CD14-positive monocyte (primary cell): ENCODE data around the gene HSPG2. TPM values are rescaled to one million over a fixed set of nuclear protein-coding genes. Genes with fewer than 3 reads are reported as not detected.

ENCODE experiments used
- DNase-seq, 3 donors: peaks; one replicate each; pipeline ENCODE4 v3.0.0-alpha.2; 2011 to 2022
- H2AFZ ChIP-seq: 2 replicates; pipeline ENCODE4 v1.6.0; 2012; ENCODE audit warnings: mild to moderate bottlenecking, low read depth, low read length, inconsistent platforms; ENCODE audit not compliant: insufficient read depth, poor library complexity, severe bottlenecking
- H3K27ac ChIP-seq, 2 donors: 1 replicate in 1 of 2; 2 replicates in 1 of 2; pipeline ENCODE4 v1.5.1; 2012 to 2013; ENCODE audit warnings: low read length in 2 of 2, control low read depth in 1 of 2, inconsistent platforms in 1 of 2, low read depth in 1 of 2, mild to moderate bottlenecking in 1 of 2
- H3K27me3 ChIP-seq, 2 donors: one replicate each; pipeline versions ENCODE4 v1.6.0 to v1.6.1; 2011 to 2013; ENCODE audit warnings: low read length in 2 of 2; ENCODE audit not compliant: control insufficient read depth in 2 of 2, insufficient read depth in 2 of 2
- H3K36me3 ChIP-seq, 2 donors: replicated peaks in 1 of 2; 1 replicate in 1 of 2; 2 replicates in 1 of 2; pipeline versions ENCODE4 v1.5.1 to v1.6.1; 2012 to 2013; ENCODE audit warnings: low read length in 2 of 2, control low read depth in 1 of 2, inconsistent platforms in 1 of 2, mild to moderate bottlenecking in 1 of 2; ENCODE audit not compliant: insufficient read depth in 2 of 2, control insufficient read depth in 1 of 2
- H3K4me1 ChIP-seq, 2 donors: 1 replicate in 1 of 2; 2 replicates in 1 of 2; pipeline versions ENCODE4 v1.5.1 to v1.6.1; 2012 to 2013; ENCODE audit warnings: low read length in 2 of 2, control low read depth in 1 of 2, inconsistent platforms in 1 of 2, mild to moderate bottlenecking in 1 of 2, moderate library complexity in 1 of 2; ENCODE audit not compliant: insufficient read depth in 2 of 2, control insufficient read depth in 1 of 2
- H3K4me2 ChIP-seq: replicated peaks from 2 replicates; pipeline ENCODE3; 2012; ENCODE audit warnings: low read length, moderate library complexity, mild to moderate bottlenecking; ENCODE audit not compliant: poor library complexity, severe bottlenecking; ENCODE audit errors: extremely low read depth
- H3K4me3 ChIP-seq, 3 experiments: fragments of 200-600 bp in 1 of 3; sonication (generic) in 1 of 3; replicated peaks in 1 of 3; 1 replicate in 2 of 3; 2 replicates in 1 of 3; pipeline ENCODE4 v1.5.1; 2011 to 2013; ENCODE audit warnings: low read length in 3 of 3, mild to moderate bottlenecking in 3 of 3, control low read depth in 2 of 3, low read depth in 2 of 3, inconsistent platforms in 1 of 3, moderate library complexity in 1 of 3
- H3K79me2 ChIP-seq: 2 replicates; pipeline ENCODE4 v1.6.0; 2012; ENCODE audit warnings: mild to moderate bottlenecking, control low read depth, inconsistent platforms, low read length, moderate library complexity; ENCODE audit not compliant: insufficient read depth
- H3K9ac ChIP-seq: 2 replicates; pipeline ENCODE4 v1.6.0; 2017; ENCODE audit warnings: low read length, mild to moderate bottlenecking; ENCODE audit not compliant: insufficient read depth, poor library complexity, severe bottlenecking
- H3K9me3 ChIP-seq, 2 donors: replicated peaks in 1 of 2; 1 replicate in 1 of 2; 2 replicates in 1 of 2; pipeline versions ENCODE4 v1.5.1 to v1.6.1; 2012 to 2013; ENCODE audit warnings: low read length in 2 of 2, control low read depth in 1 of 2; ENCODE audit not compliant: control insufficient read depth in 1 of 2, insufficient read depth in 1 of 2
- H4K20me1 ChIP-seq: 2 replicates; pipeline ENCODE4 v1.6.0; 2012; ENCODE audit warnings: mild to moderate bottlenecking, low read length, control low read depth, moderate library complexity; ENCODE audit not compliant: insufficient read depth
- H3K27ac Mint-ChIP-seq, 7 donors: one replicate each; pipeline ENCODE4 v1.8.0; 2020; ENCODE audit warnings: mild to moderate bottlenecking in 7 of 7, mixed read lengths in 7 of 7, moderate library complexity in 6 of 7, inconsistent platforms in 2 of 7
- H3K27me3 Mint-ChIP-seq, 3 donors: one replicate each; pipeline ENCODE4 v1.8.0; 2021 to 2022; ENCODE audit warnings: low read depth in 3 of 3, mild to moderate bottlenecking in 3 of 3, mixed read lengths in 3 of 3, moderate library complexity in 3 of 3, inconsistent platforms in 1 of 3
- H3K36me3 Mint-ChIP-seq, 2 donors: one replicate each; pipeline ENCODE4 v1.8.0; 2020; ENCODE audit warnings: mixed read lengths in 2 of 2, inconsistent platforms in 1 of 2, mild to moderate bottlenecking in 1 of 2
- H3K4me1 Mint-ChIP-seq: one replicate; pipeline ENCODE4 v1.8.0; 2020; ENCODE audit warnings: mild to moderate bottlenecking, mixed read lengths
- H3K4me3 Mint-ChIP-seq, 2 donors: one replicate each; pipeline ENCODE4 v1.8.0; 2020; ENCODE audit warnings: mild to moderate bottlenecking in 2 of 2, mixed read lengths in 2 of 2, moderate library complexity in 1 of 2
- H3K9me3 Mint-ChIP-seq, 7 donors: one replicate each; pipeline ENCODE4 v1.8.0; 2020 to 2022; ENCODE audit warnings: mixed read lengths in 7 of 7, mild to moderate bottlenecking in 6 of 7, moderate library complexity in 6 of 7, inconsistent platforms in 2 of 7
- WGBS: methylation state at CpG from one replicate; pipeline ENCODE4 v1.1.5; 2013; ENCODE audit warnings: missing lambda C conversion rate; ENCODE audit not compliant: insufficient coverage; 5-methylcytosine and 5-hydroxymethylcytosine counted together
- intact Hi-C, 2 donors: fragments of 100-400 bp; cut with micrococcal nuclease; formaldehyde crosslinking; loops; one replicate each; pipeline versions ENCODE4 v1.15.0 to v1.15.1; 2023
- polyA plus RNA-seq, 3 donors: library from polyadenylated mRNA; depleted of rRNA in 1 of 3; unstranded in 2 of 3; stranded (reverse) in 1 of 3; fragments of 300-500 nt in 2 of 3; fragments of >200 nt in 1 of 3; fragmentation: Illumina TruSeq in 2 of 3; gene quantifications; 1 replicate in 2 of 3; 2 replicates in 1 of 3; pipeline ENCODE4 v1.2.3, GENCODE V29; 2012 to 2021
- TF ChIP-seq, protein P1 (sequence below): fragments of 200-600 bp; IDR thresholded peaks from one replicate; pipeline ENCODE4 v1.8.0; 2022; ENCODE audit warnings: antibody characterized with exemption, mild to moderate bottlenecking

HSPG2 gene
- polyA plus RNA-seq, 3 donors: 0.44 TPM; not detected in 2

DNA sequence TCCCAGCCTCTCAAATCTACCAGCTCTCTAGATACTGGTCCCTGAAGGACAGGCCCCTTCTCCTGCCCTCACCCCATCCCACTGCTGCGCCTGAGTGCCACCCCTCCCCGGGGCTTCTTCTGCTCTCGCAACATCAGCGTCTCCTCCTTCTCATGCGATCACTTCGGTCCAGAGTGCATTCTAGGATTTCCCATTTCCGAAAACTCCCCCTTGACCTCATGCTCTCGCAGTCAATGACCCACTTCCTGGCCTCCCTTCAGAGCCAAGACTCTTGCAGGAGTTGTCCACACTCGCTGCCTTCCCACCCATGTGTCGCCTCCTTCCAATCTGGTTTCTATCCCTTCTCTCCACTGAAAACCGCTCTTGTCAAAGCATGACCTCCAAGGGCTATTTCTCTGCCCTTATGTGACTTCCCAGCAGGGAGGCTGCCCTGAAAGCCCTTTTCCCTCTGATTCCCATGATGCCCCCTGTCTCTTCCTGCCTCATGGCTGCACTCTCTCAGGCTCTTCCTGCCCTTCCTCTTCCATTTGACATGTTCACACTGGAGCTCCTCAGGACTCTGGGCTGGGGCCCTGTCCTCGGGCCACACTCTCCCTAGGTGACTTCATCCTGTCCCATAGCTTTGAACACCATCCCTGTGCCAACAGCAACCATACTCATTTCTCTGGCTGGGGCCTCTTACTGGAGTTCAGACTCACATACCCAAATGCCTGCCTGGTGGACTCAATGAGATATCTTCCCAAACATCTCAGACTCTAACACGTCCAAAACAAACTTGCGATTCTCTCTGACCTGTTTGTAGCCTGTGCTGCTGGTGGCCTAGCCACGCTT is 79.1 kb downstream of the HSPG2 start:
- Histone ChIP-seq H4K20me1 (no peaks in the 10 kb centered on the region), H3K79me2 (no peaks in the 10 kb centered on the region), H2AFZ (no peak overlapping the region), H3K27me3 (no peaks in the 10 kb centered on the region), H3K36me3 (no peaks in the 10 kb centered on the region), H3K9me3 (peaks cover 0 to 13% of the 10 kb centered on the region in 2 donors), H3K4me1 (peaks cover 10 to 15% of the 10 kb centered on the region in 2 donors), H3K9ac (peak overlapping the region; percentile 20), H3K27ac (no peak overlapping the region), H3K4me3 (no peak overlapping the region), H3K4me2 (no peak overlapping the region)
- Mint-ChIP-seq H3K4me1 (peaks cover 24% of the 10 kb centered on the region), H3K27ac (peak overlapping the region in 1 of 7 donors; percentile 36), H3K27me3 (peaks cover 0 to 5% (median 1%) of the 10 kb centered on the region in 3 donors), H3K36me3 (peaks cover 0 to 5% of the 10 kb centered on the region in 2 donors), H3K4me3 (no peak overlapping the region), H3K9me3 (peaks cover 5 to 18% (median 10%) of the 10 kb centered on the region in 7 donors)
- 72% methylated on average over 15 of the region's 15 CpGs for WGBS
- DNase-seq: peak in 1 of 3 donors; percentile 41
- TF ChIP-seq, protein P1, sequence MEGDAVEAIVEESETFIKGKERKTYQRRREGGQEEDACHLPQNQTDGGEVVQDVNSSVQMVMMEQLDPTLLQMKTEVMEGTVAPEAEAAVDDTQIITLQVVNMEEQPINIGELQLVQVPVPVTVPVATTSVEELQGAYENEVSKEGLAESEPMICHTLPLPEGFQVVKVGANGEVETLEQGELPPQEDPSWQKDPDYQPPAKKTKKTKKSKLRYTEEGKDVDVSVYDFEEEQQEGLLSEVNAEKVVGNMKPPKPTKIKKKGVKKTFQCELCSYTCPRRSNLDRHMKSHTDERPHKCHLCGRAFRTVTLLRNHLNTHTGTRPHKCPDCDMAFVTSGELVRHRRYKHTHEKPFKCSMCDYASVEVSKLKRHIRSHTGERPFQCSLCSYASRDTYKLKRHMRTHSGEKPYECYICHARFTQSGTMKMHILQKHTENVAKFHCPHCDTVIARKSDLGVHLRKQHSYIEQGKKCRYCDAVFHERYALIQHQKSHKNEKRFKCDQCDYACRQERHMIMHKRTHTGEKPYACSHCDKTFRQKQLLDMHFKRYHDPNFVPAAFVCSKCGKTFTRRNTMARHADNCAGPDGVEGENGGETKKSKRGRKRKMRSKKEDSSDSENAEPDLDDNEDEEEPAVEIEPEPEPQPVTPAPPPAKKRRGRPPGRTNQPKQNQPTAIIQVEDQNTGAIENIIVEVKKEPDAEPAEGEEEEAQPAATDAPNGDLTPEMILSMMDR: no peak
- intact Hi-C loops: no loop called here

DNA sequence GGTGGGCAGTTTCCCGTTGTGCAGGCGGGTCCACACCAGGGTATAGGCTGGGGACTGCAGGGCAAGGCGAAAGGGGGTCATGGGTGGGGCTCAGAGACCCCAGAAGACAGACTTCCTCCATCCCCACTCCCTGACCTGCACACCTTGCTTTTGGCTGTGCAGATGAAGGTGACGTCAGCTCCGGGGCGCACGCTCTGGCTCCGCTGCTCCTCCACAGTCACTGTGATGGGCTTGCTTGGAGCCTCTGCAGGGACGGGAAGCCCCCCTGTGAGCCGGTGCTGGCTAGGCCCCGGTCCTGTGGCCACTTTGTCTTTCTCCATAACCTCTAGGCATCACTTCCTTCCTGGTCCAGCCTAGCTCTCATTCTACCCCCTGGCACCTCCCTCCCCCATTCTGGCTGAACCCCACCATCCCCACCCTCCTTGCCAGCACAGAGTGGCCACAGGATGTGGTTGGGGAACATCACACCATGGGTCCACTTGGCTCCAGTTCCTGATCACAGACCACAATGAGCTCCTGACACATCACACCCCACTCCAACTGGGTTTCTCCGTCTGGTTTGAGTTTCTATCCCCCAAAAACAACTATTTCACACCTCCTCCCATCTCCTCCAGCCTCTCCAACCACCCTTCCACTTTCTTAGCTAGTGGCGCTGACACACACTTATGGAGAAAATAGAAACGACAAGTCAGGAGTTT is 79.8 kb downstream of the HSPG2 start:
- Histone ChIP-seq H2AFZ (no peak overlapping the region), H3K27me3 (no peaks in the 10 kb centered on the region), H3K4me1 (peaks cover 17 to 23% of the 10 kb centered on the region in 2 donors), H3K79me2 (no peaks in the 10 kb centered on the region), H3K36me3 (no peaks in the 10 kb centered on the region), H3K9ac (peak overlapping the region; percentile 20), H4K20me1 (no peaks in the 10 kb centered on the region), H3K27ac (no peak overlapping the region), H3K4me3 (no peak overlapping the region), H3K4me2 (no peak overlapping the region), H3K9me3 (peaks cover 0 to 13% of the 10 kb centered on the region in 2 donors)
- peaks cover 0 to 5% (median 1%) of the 10 kb centered on the region in 3 donors for H3K27me3 Mint-ChIP-seq
- H3K27ac Mint-ChIP-seq: peak overlapping the region in 2 of 7 donors; percentile 27 to 42
- intact Hi-C loops: no loop called here
- DNase-seq: peak in 1 of 3 donors; percentile 34
- 42% methylated on average over 11 of the region's 14 CpGs for WGBS
- H3K36me3 Mint-ChIP-seq: peaks cover 0 to 5% of the 10 kb centered on the region in 2 donors
- peaks cover 27% of the 10 kb centered on the region for H3K4me1 Mint-ChIP-seq
- peaks cover 5 to 17% (median 9%) of the 10 kb centered on the region in 7 donors for H3K9me3 Mint-ChIP-seq
- peak overlapping the region in 1 of 2 donors; percentile 9 for H3K4me3 Mint-ChIP-seq
- TF ChIP-seq, protein P1: no peak
